GM23338 (cell line): ENCODE data around the gene KRTDAP. TPM values are rescaled to one million over a fixed set of nuclear protein-coding genes. Genes with fewer than 3 reads are reported as not detected.
"Not testable (repeated sequence)": the region's sequence is repeated elsewhere in the genome, so short reads cannot be mapped to it uniquely, and the experiment has no call there.

Experiments
- ATAC-seq: fragments of 200-7000 bp; cut with Tn5 transposase; 3 replicates; pipeline ENCODE4 v1.9.1; 2020
- DNase-seq: peaks from one replicate; pipeline ENCODE4 v3.0.0-alpha.2; 2015; ENCODE audit warnings: low spot score
- H2AFZ ChIP-seq: fragments of 200-600 bp; sonication (generic); 2 replicates; pipeline ENCODE4 v1.8.0; 2016; ENCODE audit warnings: antibody characterized with exemption, mild to moderate bottlenecking, moderate library complexity
- H3F3A ChIP-seq: fragments of 200-600 bp; sonication (generic); replicated peaks from 2 replicates; pipeline ENCODE4 v1.8.0; 2017; ENCODE audit warnings: antibody characterized with exemption, mixed run types, low read depth
- H3K27ac ChIP-seq: fragments of 200-600 bp; sonication (generic); 2 replicates; pipeline ENCODE4 v1.6.1; 2016; ENCODE audit warnings: low read depth
- H3K27me3 ChIP-seq: fragments of 200-600 bp; sonication (generic); 2 replicates; pipeline ENCODE4 v1.8.0; 2016; ENCODE audit warnings: mild to moderate bottlenecking, mixed run types, moderate library complexity; ENCODE audit not compliant: insufficient read depth
- H3K36me3 ChIP-seq: fragments of 200-600 bp; sonication (generic); 2 replicates; pipeline ENCODE4 v1.8.0; 2016; ENCODE audit warnings: mild to moderate bottlenecking; ENCODE audit not compliant: insufficient read depth
- H3K4me1 ChIP-seq: fragments of 200-600 bp; sonication (generic); 2 replicates; pipeline ENCODE4 v1.8.0; 2016; ENCODE audit warnings: mild to moderate bottlenecking, moderate library complexity; ENCODE audit not compliant: insufficient read depth
- H3K4me2 ChIP-seq: fragments of 200-600 bp; sonication (generic); 2 replicates; pipeline ENCODE4 v1.7.1; 2017; ENCODE audit warnings: mixed run types
- H3K4me3 ChIP-seq: fragments of 200-600 bp; sonication (generic); 2 replicates; pipeline ENCODE4 v1.6.1; 2016; ENCODE audit warnings: mixed run types
- H3K79me2 ChIP-seq: fragments of 200-600 bp; sonication (generic); replicated peaks from 2 replicates; pipeline ENCODE4 v1.8.0; 2017; ENCODE audit warnings: mild to moderate bottlenecking; ENCODE audit not compliant: insufficient read depth
- H3K9me2 ChIP-seq: fragments of 200-600 bp; sonication (generic); 2 replicates; pipeline ENCODE4 v1.8.0; 2017; ENCODE audit not compliant: insufficient read depth
- H4K20me1 ChIP-seq: fragments of 200-600 bp; sonication (generic); replicated peaks from 2 replicates; pipeline ENCODE4 v1.8.0; 2017; ENCODE audit warnings: mild to moderate bottlenecking; ENCODE audit not compliant: insufficient read depth
- H3K27ac Mint-ChIP-seq: 2 replicates; pipeline ENCODE4 v1.8.0; 2020; ENCODE audit warnings: inconsistent platforms, mild to moderate bottlenecking, moderate library complexity, mixed read lengths
- H3K27me3 Mint-ChIP-seq: 3 replicates; pipeline ENCODE4 v1.8.0; 2022; ENCODE audit warnings: low read depth, mild to moderate bottlenecking, moderate library complexity, mixed read lengths, inconsistent platforms; ENCODE audit not compliant: insufficient read depth, poor library complexity
- H3K36me3 Mint-ChIP-seq: 3 replicates; pipeline ENCODE4 v1.8.0; 2021; ENCODE audit warnings: low read depth, mild to moderate bottlenecking, inconsistent platforms, moderate library complexity, mixed read lengths
- H3K4me1 Mint-ChIP-seq: 3 replicates; pipeline ENCODE4 v1.8.0; 2020; ENCODE audit warnings: mild to moderate bottlenecking, inconsistent platforms, mixed read lengths
- H3K4me3 Mint-ChIP-seq: 3 replicates; pipeline ENCODE4 v1.8.0; 2021; ENCODE audit warnings: moderate library complexity, mild to moderate bottlenecking, inconsistent platforms, mixed read lengths
- H3K9me3 Mint-ChIP-seq: 3 replicates; pipeline ENCODE4 v1.8.0; 2020; ENCODE audit warnings: moderate library complexity, mild to moderate bottlenecking, inconsistent platforms, mixed read lengths
- ETS1 ChIP-seq: IDR thresholded peaks from 2 replicates; pipeline ENCODE4 v1.6.1; 2016; ENCODE audit warnings: antibody characterized with exemption
- EZH2phosphoT487 ChIP-seq: fragments of 200-600 bp; sonication (generic); IDR thresholded peaks from one replicate; pipeline ENCODE4 v1.8.1; 2018; ENCODE audit warnings: antibody characterized with exemption; ENCODE audit not compliant: unreplicated experiment
- NANOG ChIP-seq: IDR thresholded peaks from 2 replicates; pipeline ENCODE4 v1.6.1; 2016; ENCODE audit warnings: antibody characterized with exemption, borderline replicate concordance
- REST ChIP-seq: IDR thresholded peaks from one replicate; pipeline ENCODE4 v1.6.1; 2018; ENCODE audit warnings: antibody characterized with exemption; ENCODE audit not compliant: unreplicated experiment
- STAT1 ChIP-seq: IDR thresholded peaks from one replicate; pipeline ENCODE4 v1.6.1; 2016; ENCODE audit warnings: antibody characterized with exemption; ENCODE audit not compliant: unreplicated experiment
- ZNF462 ChIP-seq: fragments of 250-450 bp; sonication (Bioruptor Pico); IDR thresholded peaks from 2 replicates; pipeline ENCODE4 v1.5.0; 2020; ENCODE audit warnings: mild to moderate bottlenecking, moderate library complexity
- polyA plus RNA-seq: library from polyadenylated mRNA; unstranded; fragments of >200 nt; fragmentation: Nextera tagmentation; extraction: Ambion mirVana; gene quantifications from 2 replicates; pipeline ENCODE4 v1.2.1, GENCODE V29; 2016
- total RNA-seq: library from RNA; depleted of rRNA; stranded (reverse); fragments of >200 nt; shearing (Covaris generic); gene quantifications from 2 replicates; pipeline ENCODE4 v1.2.3, GENCODE V29; 2014

The KRTDAP gene
- total and polyA plus RNA-seq, 2 experiments from 2014 or later: 2.7 TPM; not detected in 1

- no peak for TF ChIP-seq ZNF462 (CRISPR knock-in tag)
- no peak for TF ChIP-seq NANOG
- no peak for TF ChIP-seq ETS1
- TF ChIP-seq REST: no peak
- TF ChIP-seq EZH2phosphoT487: no peak
- no peak for TF ChIP-seq STAT1
These were observed 24.0 kb downstream of the KRTDAP start (continued) for GRCh38 chr19:35466259-35466658.

- H3K27me3 ChIP-seq, H3K27ac ChIP-seq, H3K4me1 ChIP-seq, H3K36me3 Mint-ChIP-seq, H3K9me3 Mint-ChIP-seq, H3K4me3 ChIP-seq, H3K4me2 ChIP-seq, DNase-seq, ATAC-seq, H4K20me1 ChIP-seq, H3K27ac Mint-ChIP-seq, H3K79me2 ChIP-seq, H3F3A ChIP-seq, H3K36me3 ChIP-seq, H3K4me1 Mint-ChIP-seq, H3K9me2 ChIP-seq, H2AFZ ChIP-seq, H3K27me3 Mint-ChIP-seq, H3K4me3 Mint-ChIP-seq: not testable (repeated sequence)
These were observed 27.3 kb downstream of the KRTDAP start for GRCh38 chr19:35462956-35463355.
